ENCODE data around the gene PRKCI. TPM values are rescaled to one million over a fixed set of nuclear protein-coding genes. Genes with fewer than 3 reads are reported as not detected.
"Not testable (repeated sequence)": the region's sequence is repeated elsewhere in the genome, so short reads cannot be mapped to it uniquely, and the experiment has no call there.

PRKCI gene
- total and polyA plus RNA-seq, 2 donors (not counting 1 experiment from before 2014, with no cell fraction given), result 1.8 to 11.1 TPM

DNA sequence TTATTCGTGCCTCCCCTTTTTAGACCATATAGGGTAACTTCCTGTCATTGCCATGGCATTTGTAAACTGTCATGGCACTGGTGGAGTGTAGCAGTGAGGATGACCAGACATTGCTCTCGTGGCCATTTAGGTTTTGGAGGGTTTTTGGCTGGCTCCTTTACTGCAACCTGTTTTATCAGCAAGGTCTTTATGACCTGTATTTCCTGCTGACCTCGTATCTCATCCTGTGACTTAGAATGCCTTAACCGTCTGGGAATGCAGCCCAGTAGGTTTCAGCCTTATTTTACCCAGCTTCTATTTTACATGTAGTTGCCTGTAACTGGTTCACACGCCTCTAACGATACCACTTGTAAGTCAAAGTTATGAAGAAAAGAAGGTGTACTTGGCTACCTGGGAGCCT, 121.6 kb downstream of the PRKCI start:
- intact Hi-C loops (cut with micrococcal nuclease); H3K9ac ChIP-seq (ENCODE audit: low read length); H3K36me3 ChIP-seq (replicated peaks in 1 of 2; ENCODE audit: control extremely low read depth in 1 of 2, control insufficient read depth in 1 of 2, extremely low read depth in 1 of 2, insufficient read depth in 2 of 2, low read length in 1 of 2); H4K20me1 ChIP-seq (ENCODE audit: control insufficient read depth, insufficient read depth, low read length, poor library complexity, severe bottlenecking); H3K27ac ChIP-seq (ENCODE audit: low read length in 2 of 2); ATAC-seq (ENCODE audit: low read depth); H2AFZ ChIP-seq (ENCODE audit: insufficient read depth, low read depth, low read length, poor library complexity, severe bottlenecking); H3K4me3 Mint-ChIP-seq; H3K9me3 ChIP-seq (ENCODE audit: control extremely low read depth in 1 of 3, control insufficient read depth in 2 of 3, insufficient read depth in 1 of 3, low read length in 2 of 3); H3K27me3 ChIP-seq (replicated peaks in 1 of 4; ENCODE audit: control extremely low read depth in 1 of 4, control insufficient read depth in 3 of 4, insufficient read depth in 4 of 4, low read length in 3 of 4); H3K4me3 ChIP-seq (ENCODE audit: control extremely low read depth in 1 of 5, extremely low read depth in 1 of 5, insufficient read depth in 1 of 5, low read depth in 2 of 5, low read length in 4 of 5); H3K27ac Mint-ChIP-seq; POLR2A ChIA-PET; H3K27me3 Mint-ChIP-seq; H3K4me2 ChIP-seq (replicated peaks; ENCODE audit: low read depth, low read length, poor library complexity, severe bottlenecking); DNase-seq; H3K9me3 Mint-ChIP-seq (ENCODE audit: insufficient read depth): not testable (repeated sequence)
- Histone ChIP-seq H3K4me1 (ENCODE audit: control insufficient read depth in 2 of 2, insufficient read depth in 2 of 2, low read length in 2 of 2) (peaks cover 11% of the 10 kb centered on the region in 2 donors), H3K79me2 (ENCODE audit: control insufficient read depth, insufficient read depth, low read length) (peaks cover 16% of the 10 kb centered on the region)
- WGBS (ENCODE audit: insufficient coverage), result 100% methylated on average over 3 of the region's 6 CpGs
- CTCF ChIA-PET, result interaction anchor here (0.6 to 1.6 kb wide), 3 partner anchors 10 to 35 kb away, joined by 3 read pairs; no protein-coding TSS in a partner anchor
- peaks cover 19% of the 10 kb centered on the region for H3K4me1 Mint-ChIP-seq

DNA sequence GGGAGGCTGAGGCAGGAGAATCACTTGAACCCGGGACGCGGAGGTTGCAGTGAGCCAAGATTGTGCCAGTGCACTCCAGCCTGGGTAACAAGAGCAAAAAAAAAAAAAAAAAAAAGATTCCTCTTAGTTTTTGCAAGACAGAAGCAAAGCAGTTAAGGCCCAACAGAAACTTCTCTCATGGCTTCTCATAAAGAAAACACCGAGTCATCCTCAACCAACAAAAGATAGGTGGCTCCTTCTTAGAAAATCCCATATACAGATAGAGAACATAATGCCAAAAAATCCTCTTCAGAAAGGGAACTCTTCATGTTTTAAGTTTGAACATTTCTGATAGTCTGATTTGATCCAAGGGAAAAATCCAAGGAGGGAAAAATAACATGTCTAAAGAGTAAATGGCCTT, 122.7 kb downstream of the PRKCI start:
- no CpG with 5 or more reads among the region's 4 CpGs for WGBS (ENCODE audit: insufficient coverage)
- Histone ChIP-seq H3K4me3 (ENCODE audit: control extremely low read depth in 1 of 5, extremely low read depth in 1 of 5, insufficient read depth in 1 of 5, low read depth in 2 of 5, low read length in 4 of 5) (no peak overlapping the region), H2AFZ (ENCODE audit: insufficient read depth, low read depth, low read length, poor library complexity, severe bottlenecking) (no peak overlapping the region), H3K27ac (ENCODE audit: low read length in 2 of 2) (no peak overlapping the region), H3K4me1 (ENCODE audit: control insufficient read depth in 2 of 2, insufficient read depth in 2 of 2, low read length in 2 of 2) (peaks cover 22% of the 10 kb centered on the region in 2 donors), H4K20me1 (ENCODE audit: control insufficient read depth, insufficient read depth, low read length, poor library complexity, severe bottlenecking) (no peaks in the 10 kb centered on the region), H3K79me2 (ENCODE audit: control insufficient read depth, insufficient read depth, low read length) (peaks cover 22% of the 10 kb centered on the region), H3K4me2 (replicated peaks; ENCODE audit: low read depth, low read length, poor library complexity, severe bottlenecking) (no peak overlapping the region), H3K9me3 (ENCODE audit: control extremely low read depth in 1 of 3, control insufficient read depth in 2 of 3, insufficient read depth in 1 of 3, low read length in 2 of 3) (no peaks in the 10 kb centered on the region), H3K36me3 (replicated peaks in 1 of 2; ENCODE audit: control extremely low read depth in 1 of 2, control insufficient read depth in 1 of 2, extremely low read depth in 1 of 2, insufficient read depth in 2 of 2, low read length in 1 of 2) (no peaks in the 10 kb centered on the region), H3K9ac (ENCODE audit: low read length) (no peak overlapping the region), H3K27me3 (replicated peaks in 1 of 4; ENCODE audit: control extremely low read depth in 1 of 4, control insufficient read depth in 3 of 4, insufficient read depth in 4 of 4, low read length in 3 of 4) (no peaks in the 10 kb centered on the region)
- H3K27ac Mint-ChIP-seq, result peak overlapping the region; percentile 53
- peaks cover 29% of the 10 kb centered on the region for H3K4me1 Mint-ChIP-seq
- TF ChIP-seq EZH2 (IDR thresholded peaks at IDR 0.05; ENCODE audit: borderline replicate concordance, insufficient read depth, low read depth, low read length, poor library complexity, severe bottlenecking) (no peak), CTCF (IDR thresholded peaks at IDR 0.05) (no peak)
- no peaks in the 10 kb centered on the region for H3K27me3 Mint-ChIP-seq
- CTCF ChIA-PET, result interaction anchor here (0.7 to 1.6 kb wide), 4 partner anchors 8 to 69 kb away, joined by 3 to 4 read pairs (median 3); no protein-coding TSS in a partner anchor
- H3K4me3 Mint-ChIP-seq, result no peak overlapping the region
- ATAC-seq (ENCODE audit: low read depth) (no peak), DNase-seq (no peak)
- H3K9me3 Mint-ChIP-seq (ENCODE audit: insufficient read depth), result no peaks in the 10 kb centered on the region
- intact Hi-C loops (cut with micrococcal nuclease), result no loop called here
- POLR2A ChIA-PET, result interaction anchor here (0.7 to 1.3 kb wide), 2 partner anchors 12 to 48 kb away, joined by 3 to 4 read pairs; no protein-coding TSS in a partner anchor
